Kidney (tissue), 14 donors: ENCODE results near the gene SLC26A8. TPM values are rescaled to one million over a fixed set of nuclear protein-coding genes. Genes with fewer than 3 reads are reported as not detected.

Source experiments
- DNase-seq, 5 donors: peaks; one replicate each; pipeline ENCODE4 v3.0.0-alpha.2; 2013 to 2020
- FAIRE-seq: peaks from 2 replicates; lab custom pipeline; 2012; peaks lifted over from hg19 to GRCh38; lab: Jason Lieb, UNC
- H3K27ac ChIP-seq, 2 donors: one replicate each; pipeline ENCODE4 v1.7.0; 2013; ENCODE audit warnings: low read depth in 2 of 2, low read length in 2 of 2, inconsistent platforms in 1 of 2
- H3K27me3 ChIP-seq: one replicate; pipeline ENCODE4 v1.7.1; 2013; ENCODE audit warnings: low read length, inconsistent platforms; ENCODE audit not compliant: control insufficient read depth, insufficient read depth
- H3K36me3 ChIP-seq, 3 donors: one replicate each; pipeline versions ENCODE4 v1.7.0 to v1.7.1; 2013; ENCODE audit warnings: low read length in 3 of 3, control low read depth in 1 of 3, inconsistent platforms in 1 of 3; ENCODE audit not compliant: insufficient read depth in 3 of 3, control insufficient read depth in 2 of 3
- H3K4me1 ChIP-seq, 3 donors: one replicate each; pipeline versions ENCODE4 v1.7.0 to v1.7.1; 2013; ENCODE audit warnings: low read length in 3 of 3, inconsistent platforms in 1 of 3, low read depth in 1 of 3; ENCODE audit not compliant: control insufficient read depth in 2 of 3, insufficient read depth in 2 of 3
- H3K4me3 ChIP-seq, 3 donors: one replicate each; pipeline versions ENCODE4 v1.7.0 to v1.8.1; 2013; ENCODE audit warnings: low read length in 3 of 3, control low read depth in 1 of 3, inconsistent platforms in 1 of 3
- H3K9ac ChIP-seq, 3 donors: one replicate each; pipeline versions ENCODE4 v1.7.0 to v1.7.1; 2013; ENCODE audit warnings: low read length in 3 of 3, control low read depth in 1 of 3, inconsistent platforms in 1 of 3
- H3K9me3 ChIP-seq, 3 donors: one replicate each; pipeline versions ENCODE4 v1.7.0 to v1.7.1; 2013; ENCODE audit warnings: low read length in 3 of 3, control low read depth in 1 of 3, inconsistent platforms in 1 of 3; ENCODE audit not compliant: control insufficient read depth in 2 of 3, insufficient read depth in 1 of 3
- intact Hi-C: fragments of 100-400 bp; cut with DNase I; formaldehyde crosslinking; loops from one replicate; pipeline ENCODE4 v1.11.1; 2022
- polyA plus RNA-seq: library from polyadenylated mRNA; stranded (reverse); fragments of 350-450 nt; fragmentation: Illumina TruSeq; extraction: RNeasy Lipid Tissue Mini Kit (QIAGEN cat#74804); gene quantifications from one replicate; pipeline ENCODE4 v1.2.3, GENCODE V29; 2014; ENCODE audit warnings: low read depth, low replicate concordance; ENCODE audit not compliant: insufficient read depth
- total RNA-seq: library from RNA; stranded (reverse); fragmentation: NEBNext Ultra II Directional; extraction: Animal tissue kit (Norgen Biotek cat#: 25700); gene quantifications from one replicate; pipeline ENCODE4 v1.2.1, GENCODE V29; 2021
- TF ChIP-seq, protein P1 (sequence below): IDR thresholded peaks from 3 replicates; pipeline ENCODE4 v1.5.1; 2012; ENCODE audit warnings: mild to moderate bottlenecking, moderate library complexity, borderline replicate concordance; ENCODE audit not compliant: insufficient read depth; ENCODE audit errors: extremely low read depth
- donor health status: control.
- donor health status: control.
- donor health status: control.
- donor health status: control.
- donor health status: control.
- donor health status: DM: yes; HTN: yes; CAD: no.
- donor health status: Normal renal cell carcinoma (clear cell type).

The SLC26A8 gene
- total and polyA plus RNA-seq, 2 donors from 2014 or later: 0.22 TPM; not detected in 1

DNA sequence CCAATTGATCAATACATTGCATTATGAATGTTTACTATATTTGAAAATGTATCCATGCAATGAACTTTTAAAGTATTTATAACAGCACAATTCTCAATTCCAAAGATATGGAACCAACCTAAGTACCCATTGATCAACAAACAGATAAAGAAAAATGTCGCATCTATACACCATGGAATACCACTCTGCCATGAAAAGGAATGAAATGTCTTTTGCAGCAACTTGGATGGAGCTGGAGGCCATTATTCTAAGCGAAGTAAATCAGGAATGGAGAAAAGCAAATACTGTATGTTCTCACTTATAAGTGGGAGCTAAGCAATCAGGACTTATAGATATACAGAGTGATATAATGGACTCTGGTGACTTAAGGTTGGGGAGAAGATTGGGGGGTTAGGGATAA is 126.4 kb downstream of the SLC26A8 start:
- intact Hi-C loops: no loop called here
- no peaks in the 10 kb centered on the region for H3K9me3 ChIP-seq
- H3K27me3 ChIP-seq: no peaks in the 10 kb centered on the region
- H3K36me3 ChIP-seq: no peaks in the 10 kb centered on the region
- H3K4me1 ChIP-seq: no peaks in the 10 kb centered on the region
- TF ChIP-seq, protein P1, sequence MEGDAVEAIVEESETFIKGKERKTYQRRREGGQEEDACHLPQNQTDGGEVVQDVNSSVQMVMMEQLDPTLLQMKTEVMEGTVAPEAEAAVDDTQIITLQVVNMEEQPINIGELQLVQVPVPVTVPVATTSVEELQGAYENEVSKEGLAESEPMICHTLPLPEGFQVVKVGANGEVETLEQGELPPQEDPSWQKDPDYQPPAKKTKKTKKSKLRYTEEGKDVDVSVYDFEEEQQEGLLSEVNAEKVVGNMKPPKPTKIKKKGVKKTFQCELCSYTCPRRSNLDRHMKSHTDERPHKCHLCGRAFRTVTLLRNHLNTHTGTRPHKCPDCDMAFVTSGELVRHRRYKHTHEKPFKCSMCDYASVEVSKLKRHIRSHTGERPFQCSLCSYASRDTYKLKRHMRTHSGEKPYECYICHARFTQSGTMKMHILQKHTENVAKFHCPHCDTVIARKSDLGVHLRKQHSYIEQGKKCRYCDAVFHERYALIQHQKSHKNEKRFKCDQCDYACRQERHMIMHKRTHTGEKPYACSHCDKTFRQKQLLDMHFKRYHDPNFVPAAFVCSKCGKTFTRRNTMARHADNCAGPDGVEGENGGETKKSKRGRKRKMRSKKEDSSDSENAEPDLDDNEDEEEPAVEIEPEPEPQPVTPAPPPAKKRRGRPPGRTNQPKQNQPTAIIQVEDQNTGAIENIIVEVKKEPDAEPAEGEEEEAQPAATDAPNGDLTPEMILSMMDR: no peak
- DNase-seq (no peak), FAIRE-seq (no peak)
- H3K27ac ChIP-seq: no peak overlapping the region
- H3K4me3 ChIP-seq: no peak overlapping the region
- no peak overlapping the region for H3K9ac ChIP-seq

DNA sequence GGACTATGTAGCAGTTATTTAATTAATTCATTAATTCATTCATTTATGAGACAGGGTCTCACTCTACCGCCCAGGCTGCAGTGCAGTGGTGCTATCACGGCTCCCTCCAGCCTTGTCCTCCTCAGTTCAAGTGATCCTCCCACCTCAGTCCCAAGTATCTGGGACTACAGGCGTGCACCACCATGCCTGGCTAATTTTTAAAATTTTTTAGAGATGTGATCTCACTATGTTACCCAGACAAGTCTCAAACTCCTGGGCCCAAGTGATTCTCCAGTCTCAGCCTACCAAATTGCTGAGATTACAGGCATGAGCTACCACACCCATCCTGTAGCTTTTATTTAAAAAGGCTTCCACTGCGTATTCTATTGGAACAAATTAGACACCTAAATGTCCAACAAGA is 127.0 kb downstream of the SLC26A8 start:
- FAIRE-seq (no peak), DNase-seq (no peak)
- Histone ChIP-seq H3K4me1 (no peaks in the 10 kb centered on the region), H3K4me3 (no peak overlapping the region), H3K36me3 (no peaks in the 10 kb centered on the region), H3K27me3 (no peaks in the 10 kb centered on the region), H3K9ac (no peak overlapping the region), H3K27ac (no peak overlapping the region), H3K9me3 (no peaks in the 10 kb centered on the region)
- intact Hi-C loops: no loop called here
- TF ChIP-seq, protein P1: no peak

DNA sequence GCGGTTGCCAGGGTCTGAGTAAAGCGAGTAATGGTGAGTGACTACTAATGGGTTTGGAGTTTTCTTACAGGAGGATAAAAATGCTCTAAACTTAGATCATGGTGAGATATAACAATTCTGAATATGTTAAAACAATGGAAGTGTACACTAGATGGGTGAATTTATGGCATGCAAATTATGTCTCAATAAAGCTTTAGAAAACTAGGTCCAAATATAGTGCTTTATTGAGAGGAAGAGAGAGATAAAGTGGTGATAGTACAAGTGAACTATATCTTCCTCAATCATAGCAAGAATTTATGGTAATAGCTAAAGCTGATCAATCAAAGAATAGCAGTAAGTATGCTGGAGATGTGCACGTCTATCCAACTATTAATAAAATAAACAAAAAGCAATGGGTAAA is 127.4 kb downstream of the SLC26A8 start:
- no peaks in the 10 kb centered on the region for H3K9me3 ChIP-seq
- no peaks in the 10 kb centered on the region for H3K4me1 ChIP-seq
- no peak overlapping the region for H3K27ac ChIP-seq
- FAIRE-seq: no peak
- DNase-seq: no peak
- H3K36me3 ChIP-seq: no peaks in the 10 kb centered on the region
- no peak overlapping the region for H3K9ac ChIP-seq
- H3K4me3 ChIP-seq: no peak overlapping the region
- intact Hi-C loops: no loop called here
- TF ChIP-seq, protein P1: no peak
- no peaks in the 10 kb centered on the region for H3K27me3 ChIP-seq

DNA sequence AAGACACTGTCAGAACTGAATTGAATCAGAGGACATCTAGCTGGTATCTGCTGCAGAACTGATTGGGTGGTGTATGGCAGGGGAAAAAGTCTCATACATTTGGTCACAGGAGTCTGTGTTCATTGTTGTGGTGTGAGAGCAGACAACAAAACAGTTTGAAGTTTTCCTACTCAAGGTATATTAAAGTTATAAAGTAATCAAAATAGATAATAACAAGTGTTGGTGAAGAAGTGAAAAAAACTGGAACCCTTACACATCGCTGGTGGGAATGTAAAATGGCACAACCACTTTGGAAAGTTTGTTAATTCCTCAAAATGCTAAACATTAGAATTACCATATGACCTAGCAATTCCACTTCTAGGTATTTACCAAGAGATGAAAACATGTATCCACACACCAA is 128.2 kb downstream of the SLC26A8 start:
- Histone ChIP-seq H3K9me3 (no peaks in the 10 kb centered on the region), H3K9ac (no peak overlapping the region), H3K4me3 (no peak overlapping the region), H3K4me1 (no peaks in the 10 kb centered on the region), H3K36me3 (no peaks in the 10 kb centered on the region), H3K27me3 (no peaks in the 10 kb centered on the region), H3K27ac (no peak overlapping the region)
- TF ChIP-seq, protein P1: no peak
- DNase-seq (no peak), FAIRE-seq (no peak)
- intact Hi-C loops: no loop called here
